ENCODE measurements around the gene KAZN.

KAZN gene

GRCh38 chr1:14769486-14770274 lies 171.2 kb downstream of the KAZN start:
- DNase-seq (ENCODE audit: low read depth), result no peak

GRCh38 chr1:14773396-14774025 lies 175.0 kb downstream of the KAZN start:
- DNase-seq (ENCODE audit: low read depth), result no peak

GRCh38 chr1:14774225-14774624 lies 175.7 kb downstream of the KAZN start:
- no peak for DNase-seq (ENCODE audit: low read depth)

DNA sequence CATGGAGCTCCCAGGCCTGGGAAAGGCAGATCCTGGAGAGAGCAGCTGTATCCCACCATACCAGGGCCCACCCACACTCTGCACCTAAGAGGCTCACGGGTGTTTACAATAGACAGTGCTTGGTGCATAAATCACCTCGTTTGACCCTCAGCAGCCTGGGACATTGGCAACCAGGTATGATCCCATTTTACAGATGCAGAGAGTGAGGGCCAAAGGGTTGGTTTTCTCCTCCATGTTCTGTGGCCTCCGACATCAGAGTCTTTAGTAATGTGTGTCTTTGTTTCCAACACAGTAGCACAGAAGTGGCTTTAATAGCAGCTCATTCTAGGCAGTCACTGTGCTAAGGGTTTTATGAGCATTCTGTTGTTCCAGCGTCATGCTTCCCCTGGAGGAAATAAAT lies 176.5 kb downstream of the KAZN start:
- DNase-seq (ENCODE audit: low read depth), result no peak

GRCh38 chr1:14775434-14775833 lies 176.9 kb downstream of the KAZN start:
- no peak for DNase-seq (ENCODE audit: low read depth)

- DNase-seq (ENCODE audit: low read depth), result no peak
Observed at GRCh38 chr1:14777516-14778506, 179.3 kb downstream of the KAZN start.

GRCh38 chr1:14778541-14778897 lies 180.0 kb downstream of the KAZN start:
- DNase-seq (ENCODE audit: low read depth), result no peak

- DNase-seq (ENCODE audit: low read depth), result no peak
Observed at GRCh38 chr1:14778898-14779865, 180.7 kb downstream of the KAZN start.

- DNase-seq (ENCODE audit: low read depth), result no peak
Observed at GRCh38 chr1:14780271-14780670, 181.8 kb downstream of the KAZN start.

GRCh38 chr1:14781811-14782210 lies 183.3 kb downstream of the KAZN start:
- DNase-seq (ENCODE audit: low read depth), result no peak

DNA sequence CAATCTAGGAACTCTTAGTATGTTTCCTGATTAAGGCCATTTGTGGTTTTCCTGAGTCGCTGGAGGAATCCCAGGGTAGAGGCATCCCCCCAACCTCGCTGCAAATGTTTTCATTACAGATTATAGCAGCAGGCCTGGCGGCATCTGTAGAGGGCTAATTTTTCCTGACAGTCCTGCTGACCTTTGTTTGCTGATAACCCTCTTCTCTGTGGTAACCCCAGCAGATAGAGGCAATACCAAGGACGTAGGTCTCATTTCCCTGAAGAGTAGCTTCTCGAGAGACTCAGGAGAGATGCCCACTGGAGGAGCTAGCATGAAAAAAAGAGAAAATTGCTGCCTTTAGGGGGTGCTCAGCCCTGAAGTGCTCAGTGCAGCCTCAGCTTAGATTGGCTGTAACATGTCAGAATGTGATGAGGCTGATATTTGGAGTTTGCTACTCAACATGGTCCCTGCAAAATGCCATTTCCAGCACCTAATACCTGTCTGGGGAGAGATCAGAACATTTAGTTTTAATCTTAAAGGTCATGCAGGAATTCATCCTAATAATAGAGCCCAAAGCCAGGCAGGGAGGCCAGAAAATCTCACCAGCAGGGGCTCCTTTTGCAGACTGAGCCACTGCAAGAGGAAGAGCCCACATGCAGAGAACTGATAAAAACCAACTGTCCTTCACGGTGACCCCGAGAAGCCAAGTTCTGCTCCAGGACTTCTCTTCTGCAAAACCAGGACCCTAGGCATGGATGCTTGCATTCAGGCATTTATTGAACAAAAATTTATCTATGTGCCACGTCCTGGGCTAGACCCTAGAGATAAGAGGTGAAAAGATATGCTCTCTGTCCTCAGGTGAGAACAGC lies 184.5 kb downstream of the KAZN start:
- DNase-seq (ENCODE audit: low read depth), result no peak

DNA sequence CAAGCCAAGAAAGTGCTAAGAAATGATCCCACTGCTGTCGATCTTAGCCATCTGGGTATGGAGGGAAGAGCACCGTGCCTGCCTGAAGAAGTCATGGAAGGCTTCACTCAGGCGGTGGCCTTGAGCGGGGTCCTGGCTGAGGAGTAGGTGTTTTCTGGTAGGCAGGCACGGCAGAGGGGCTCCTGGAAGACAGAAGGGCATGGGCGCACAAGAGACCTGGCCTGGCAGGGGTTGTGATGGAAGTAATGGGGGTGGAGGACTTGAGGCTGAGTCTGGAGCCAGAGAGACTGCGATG lies 185.1 kb downstream of the KAZN start:
- no peak for DNase-seq (ENCODE audit: low read depth)

- DNase-seq (ENCODE audit: low read depth), result no peak
Observed at GRCh38 chr1:14784790-14785773, 186.6 kb downstream of the KAZN start.

DNA sequence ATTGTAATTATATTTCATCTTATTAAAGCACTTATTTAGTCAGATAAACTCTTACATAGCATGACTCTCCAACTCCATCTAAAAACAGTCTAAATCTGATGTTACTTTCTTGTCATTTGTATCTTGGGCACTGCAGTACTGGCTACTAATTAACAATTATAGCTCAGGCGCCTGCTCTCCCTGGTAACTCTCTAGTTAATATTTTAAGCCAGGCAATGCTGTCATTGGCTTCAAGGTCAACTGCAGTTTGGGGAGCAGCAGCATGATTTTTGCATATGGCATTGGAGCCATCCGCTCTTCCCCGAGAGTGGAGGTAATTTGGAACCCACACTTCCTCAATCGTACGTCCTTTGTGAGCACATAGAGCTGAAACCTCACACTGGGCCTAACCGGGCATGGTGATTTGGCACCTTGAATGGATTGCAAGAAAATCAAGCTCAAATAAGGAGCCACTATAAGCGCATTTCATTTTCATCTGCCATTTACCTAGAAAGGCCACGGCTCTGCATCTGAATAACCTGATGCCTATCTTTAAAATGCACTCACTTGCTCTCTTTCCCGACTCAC lies 187.7 kb downstream of the KAZN start:
- no peak for DNase-seq (ENCODE audit: low read depth)

- DNase-seq (ENCODE audit: low read depth), result no peak
Observed at GRCh38 chr1:14786681-14787080, 188.2 kb downstream of the KAZN start.

GRCh38 chr1:14787604-14788003 lies 189.1 kb downstream of the KAZN start:
- DNase-seq (ENCODE audit: low read depth), result no peak

DNA sequence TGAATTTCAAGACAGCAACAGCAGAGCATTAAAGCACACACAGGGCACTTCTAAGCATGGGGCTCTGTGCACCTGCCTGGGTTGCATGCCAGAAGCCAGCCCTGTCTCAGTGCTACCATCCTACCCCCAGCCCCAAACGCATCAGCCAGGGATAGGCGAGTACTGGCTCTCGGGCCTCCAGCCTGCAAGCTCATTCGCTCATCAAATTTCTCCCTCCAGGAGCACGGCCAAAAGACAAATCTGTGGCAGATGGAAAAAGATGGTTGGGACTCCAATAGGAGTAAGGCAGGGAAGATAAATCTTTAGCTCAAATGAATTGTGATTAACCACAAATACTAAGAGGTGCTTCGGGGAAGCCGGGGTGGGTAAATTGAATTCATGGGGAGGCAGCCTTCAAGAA lies 189.6 kb downstream of the KAZN start:
- no peak for DNase-seq (ENCODE audit: low read depth)

DNA sequence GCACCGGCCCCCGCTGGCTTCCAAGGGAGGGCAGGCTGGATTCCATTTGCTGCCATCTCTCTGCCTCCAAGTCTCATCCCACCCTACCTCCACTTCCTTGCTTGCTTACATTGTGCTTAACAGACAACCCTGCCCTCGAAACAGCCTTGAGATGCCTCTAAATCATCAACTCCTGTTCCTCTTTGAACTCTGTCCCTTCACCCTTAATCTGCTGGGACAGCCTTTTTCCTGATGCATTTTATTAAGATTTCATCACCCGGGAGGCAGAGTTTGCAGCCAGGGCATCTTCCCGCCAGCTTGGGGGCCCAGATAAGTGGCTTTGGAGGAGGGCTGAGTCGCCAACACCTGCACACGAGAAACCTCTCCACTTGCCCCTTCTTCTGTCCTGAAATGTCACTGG lies 192.5 kb downstream of the KAZN start:
- DNase-seq (ENCODE audit: low read depth), result no peak

DNA sequence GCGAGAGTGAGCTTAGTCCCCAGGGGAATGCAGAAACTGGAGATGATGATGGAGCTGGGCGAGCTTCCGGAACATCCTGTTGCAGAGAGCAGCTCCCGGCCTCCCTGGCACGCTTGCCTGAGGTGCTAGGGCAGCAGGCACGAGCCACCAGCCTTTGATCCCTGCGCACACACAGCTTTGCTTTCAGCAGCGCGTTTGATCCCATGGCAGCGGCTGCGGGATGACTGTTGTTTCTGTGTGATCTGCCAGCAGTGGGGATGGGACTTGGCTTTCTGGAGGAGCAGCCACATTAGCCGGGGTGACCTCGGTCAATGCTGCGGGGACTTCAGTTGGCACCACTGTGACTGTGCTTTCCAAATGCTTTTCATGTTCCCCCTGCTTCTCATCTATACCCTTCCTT lies 193.2 kb downstream of the KAZN start:
- DNase-seq (ENCODE audit: low read depth), result no peak

All from activated T-helper 1 cell treated with Interleukin-2 at 50 U/mL for 16 hours (primary cell).